Measurements from ENCODE around the gene PRDX2. TPM values are rescaled to one million over a fixed set of nuclear protein-coding genes. Genes with fewer than 3 reads are reported as not detected.

The PRDX2 gene
- total RNA-seq, 1 donor from 2014 or later = 190 TPM

- peaks cover 9% of the 10 kb centered on the region for H3K27me3 Mint-ChIP-seq (ENCODE audit: low read depth)
- TF ChIP-seq, protein P1, sequence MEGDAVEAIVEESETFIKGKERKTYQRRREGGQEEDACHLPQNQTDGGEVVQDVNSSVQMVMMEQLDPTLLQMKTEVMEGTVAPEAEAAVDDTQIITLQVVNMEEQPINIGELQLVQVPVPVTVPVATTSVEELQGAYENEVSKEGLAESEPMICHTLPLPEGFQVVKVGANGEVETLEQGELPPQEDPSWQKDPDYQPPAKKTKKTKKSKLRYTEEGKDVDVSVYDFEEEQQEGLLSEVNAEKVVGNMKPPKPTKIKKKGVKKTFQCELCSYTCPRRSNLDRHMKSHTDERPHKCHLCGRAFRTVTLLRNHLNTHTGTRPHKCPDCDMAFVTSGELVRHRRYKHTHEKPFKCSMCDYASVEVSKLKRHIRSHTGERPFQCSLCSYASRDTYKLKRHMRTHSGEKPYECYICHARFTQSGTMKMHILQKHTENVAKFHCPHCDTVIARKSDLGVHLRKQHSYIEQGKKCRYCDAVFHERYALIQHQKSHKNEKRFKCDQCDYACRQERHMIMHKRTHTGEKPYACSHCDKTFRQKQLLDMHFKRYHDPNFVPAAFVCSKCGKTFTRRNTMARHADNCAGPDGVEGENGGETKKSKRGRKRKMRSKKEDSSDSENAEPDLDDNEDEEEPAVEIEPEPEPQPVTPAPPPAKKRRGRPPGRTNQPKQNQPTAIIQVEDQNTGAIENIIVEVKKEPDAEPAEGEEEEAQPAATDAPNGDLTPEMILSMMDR (IDR thresholded peaks at IDR 0.05) = peak; percentile 99
- DNase-seq (ENCODE audit: low spot score) = no peak
- peaks cover 3% of the 10 kb centered on the region for H3K36me3 Mint-ChIP-seq (ENCODE audit: low read depth)
- peak overlapping the region; percentile 67 for H3K4me3 Mint-ChIP-seq (ENCODE audit: unreplicated experiment)
- peaks cover 10% of the 10 kb centered on the region for H3K4me1 Mint-ChIP-seq (ENCODE audit: low read depth)
- H3K27ac Mint-ChIP-seq (ENCODE audit: unreplicated experiment) = no peak overlapping the region
- no peaks in the 10 kb centered on the region for H3K9me3 Mint-ChIP-seq (ENCODE audit: low read depth)
These were observed 43.9 kb downstream of the PRDX2 start for GRCh38 chr19:12757544-12758274.

DNA sequence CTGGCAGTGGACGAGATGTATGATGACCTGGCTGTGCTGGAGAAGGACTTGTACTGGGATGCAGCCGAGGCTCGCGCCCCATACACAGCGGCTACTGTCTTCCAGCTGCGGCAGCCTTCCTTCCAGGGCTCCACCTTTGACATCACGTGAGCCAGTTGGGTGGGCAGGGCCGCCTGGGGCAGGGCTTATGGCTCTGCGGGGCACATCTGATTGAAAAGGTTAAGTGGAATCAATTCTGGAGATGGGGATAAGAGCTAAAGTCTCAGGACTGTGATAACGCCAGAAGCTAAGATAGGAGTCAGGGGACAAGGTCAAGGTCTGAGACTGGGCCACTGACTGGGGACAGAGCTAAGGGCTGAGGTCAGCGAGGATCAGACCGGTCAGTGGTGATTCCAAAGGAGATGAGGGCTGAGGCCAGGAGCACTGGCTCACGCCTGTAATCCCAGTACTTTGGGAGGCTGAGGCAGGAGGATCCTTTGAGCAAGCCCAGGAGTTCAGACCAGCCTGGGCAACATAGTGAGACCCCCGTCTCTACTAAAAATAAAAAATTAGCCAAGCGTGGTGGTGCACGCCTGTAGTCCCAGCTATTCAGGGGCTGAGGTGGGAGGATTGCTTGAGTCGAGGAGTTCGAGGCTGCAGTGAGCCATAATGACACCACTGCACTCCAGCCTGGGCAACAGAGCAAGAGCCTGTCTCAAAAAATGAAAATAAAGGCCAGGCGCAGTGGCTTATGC is 45.3 kb downstream of the PRDX2 start:
- Mint-ChIP-seq H3K36me3 (ENCODE audit: low read depth) (no peaks in the 10 kb centered on the region), H3K27ac (ENCODE audit: unreplicated experiment) (no peak overlapping the region), H3K9me3 (ENCODE audit: low read depth) (no peaks in the 10 kb centered on the region), H3K4me3 (ENCODE audit: unreplicated experiment) (no peak overlapping the region), H3K27me3 (ENCODE audit: low read depth) (peaks cover 19% of the 10 kb centered on the region), H3K4me1 (ENCODE audit: low read depth) (peaks cover 10% of the 10 kb centered on the region)
- no peak for DNase-seq (ENCODE audit: low spot score)
- TF ChIP-seq, protein P1 (IDR thresholded peaks at IDR 0.05) = no peak

GRCh38 chr19:12754465-12755196 is 47.0 kb downstream of the PRDX2 start:
- Mint-ChIP-seq H3K9me3 (ENCODE audit: low read depth) (no peaks in the 10 kb centered on the region), H3K27me3 (ENCODE audit: low read depth) (peaks cover 27% of the 10 kb centered on the region), H3K36me3 (ENCODE audit: low read depth) (no peaks in the 10 kb centered on the region), H3K27ac (ENCODE audit: unreplicated experiment) (no peak overlapping the region), H3K4me1 (ENCODE audit: low read depth) (peaks cover 19% of the 10 kb centered on the region), H3K4me3 (ENCODE audit: unreplicated experiment) (no peak overlapping the region)
- TF ChIP-seq, protein P1 (IDR thresholded peaks at IDR 0.05) = no peak
- no peak for DNase-seq (ENCODE audit: low spot score)

DNA sequence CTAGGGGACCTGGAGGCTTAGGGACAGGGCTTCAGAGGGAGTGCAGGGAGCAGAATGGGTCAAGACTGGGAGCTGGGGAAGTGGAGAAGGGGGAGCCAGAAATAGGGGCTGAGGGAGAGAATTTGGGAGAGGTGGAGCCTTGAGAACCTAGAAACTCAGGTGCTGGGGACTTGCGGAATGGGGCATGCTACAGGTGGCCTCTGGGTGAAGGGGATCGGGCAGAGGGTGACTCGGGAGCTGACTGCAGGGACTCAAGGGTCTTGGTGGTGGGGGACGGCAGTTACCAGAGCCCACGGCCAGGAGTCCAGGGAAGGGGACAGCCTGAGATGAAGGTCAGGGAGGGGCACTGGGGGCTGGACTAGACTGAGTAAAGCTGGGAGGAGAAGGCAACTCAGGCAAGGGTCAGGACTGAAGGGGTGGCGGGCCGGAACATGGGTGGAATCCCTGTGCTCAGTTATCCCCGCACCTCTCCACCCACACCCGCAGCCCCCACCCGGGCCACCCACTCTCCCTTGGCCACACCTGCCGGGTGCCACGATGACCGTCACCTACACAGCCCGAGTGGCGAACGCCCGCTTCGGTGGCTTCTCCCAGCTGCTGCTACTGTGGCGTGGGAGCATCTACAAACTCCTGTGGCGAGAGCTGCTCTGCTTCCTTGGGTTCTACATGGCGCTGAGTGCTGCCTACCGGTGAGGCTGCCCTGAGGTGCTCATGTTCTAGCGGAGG is 49.4 kb downstream of the PRDX2 start:
- no peak overlapping the region for H3K4me3 Mint-ChIP-seq (ENCODE audit: unreplicated experiment)
- H3K4me1 Mint-ChIP-seq (ENCODE audit: low read depth) = peaks cover 15% of the 10 kb centered on the region
- peaks cover 10% of the 10 kb centered on the region for H3K36me3 Mint-ChIP-seq (ENCODE audit: low read depth)
- DNase-seq (ENCODE audit: low spot score) = no peak
- TF ChIP-seq, protein P1 (IDR thresholded peaks at IDR 0.05) = no peak
- H3K27ac Mint-ChIP-seq (ENCODE audit: unreplicated experiment) = no peak overlapping the region
- H3K27me3 Mint-ChIP-seq (ENCODE audit: low read depth) = peaks cover 27% of the 10 kb centered on the region
- peaks cover 4% of the 10 kb centered on the region for H3K9me3 Mint-ChIP-seq (ENCODE audit: low read depth)
